M059J (cell line): Measurements from ENCODE around the gene MAPK7. TPM values are rescaled to one million over a fixed set of nuclear protein-coding genes. Genes with fewer than 3 reads are reported as not detected.

Source experiments
- DNase-seq: peaks from one replicate; pipeline ENCODE4 v3.0.0-alpha.2; 2012; ENCODE audit warnings: low read depth
- total RNA-seq: library from RNA; depleted of rRNA; stranded (reverse); fragments of >200 nt; shearing (Covaris generic); gene quantifications from 2 replicates; pipeline ENCODE4 v1.2.3, GENCODE V29; 2014; rRNA removed

MAPK7 gene
- total RNA-seq, 1 experiment from 2014 or later: 25.3 TPM

GRCh38 chr17:19415806-19416775 is 37.8 kb downstream of the MAPK7 start:
- no peak for DNase-seq

- no peak for DNase-seq
Measured at GRCh38 chr17:19417611-19418010, 39.3 kb downstream of the MAPK7 start.

- peak; percentile 74 for DNase-seq
Measured at GRCh38 chr17:19418251-19418992, 40.1 kb downstream of the MAPK7 start.

GRCh38 chr17:19421219-19421618 is 42.9 kb downstream of the MAPK7 start:
- no peak for DNase-seq

GRCh38 chr17:19421926-19422325 is 43.6 kb downstream of the MAPK7 start:
- no peak for DNase-seq

GRCh38 chr17:19424934-19425868 is 46.9 kb downstream of the MAPK7 start:
- DNase-seq: no peak

GRCh38 chr17:19426631-19427030 is 48.3 kb downstream of the MAPK7 start:
- no peak for DNase-seq

GRCh38 chr17:19431691-19432090 is 53.4 kb downstream of the MAPK7 start:
- DNase-seq: no peak

Other genes starting within 250 kb of the MAPK7 start
- 19.1 and 34.0 TPM in 2 replicates for gene EPN2, start 141.1 kb upstream of the MAPK7 start, total RNA-seq
- gene B9D1, start 15.8 kb upstream of the MAPK7 start, total RNA-seq: 20.6 and 31.7 TPM in 2 replicates
- gene MFAP4, start 8.7 kb downstream of the MAPK7 start, total RNA-seq: 0.07 TPM in 1 of 2 replicates, not detected in the other
- gene RNF112, start 32.7 kb downstream of the MAPK7 start, total RNA-seq: 0.39 TPM in 1 of 2 replicates, not detected in the other
- gene SLC47A1, start 155.4 kb downstream of the MAPK7 start, total RNA-seq: 0.02 TPM in 1 of 2 replicates, not detected in the other